GM13977 (cell line): ENCODE data around the gene MCM9.
A peak's percentile ranks its signal among the peaks of the same experiment; 100 is the strongest.

ENCODE experiments used
- DNase-seq: peaks from one replicate; pipeline ENCODE4 v3.0.0; 2012; ENCODE audit warnings: low spot score
- in situ Hi-C: fragments of 300-500 bp; cut with MboI; formaldehyde crosslinking; loops from one replicate; pipeline ENCODE4 v1.12.0; 2022; ENCODE audit warnings: low sequenced_read_pairs, low pct_unique_long_range_greater_than_20kb, mixed read lengths, inconsistent platforms; ENCODE audit not compliant: unreplicated experiment
- TF ChIP-seq, protein P1 (sequence below): IDR thresholded peaks from 2 replicates; pipeline ENCODE4 v1.5.1; 2012; ENCODE audit warnings: mild to moderate bottlenecking, control low read depth; ENCODE audit not compliant: insufficient read depth; ENCODE audit errors: extremely low read depth, missing control alignments

Gene MCM9

DNA sequence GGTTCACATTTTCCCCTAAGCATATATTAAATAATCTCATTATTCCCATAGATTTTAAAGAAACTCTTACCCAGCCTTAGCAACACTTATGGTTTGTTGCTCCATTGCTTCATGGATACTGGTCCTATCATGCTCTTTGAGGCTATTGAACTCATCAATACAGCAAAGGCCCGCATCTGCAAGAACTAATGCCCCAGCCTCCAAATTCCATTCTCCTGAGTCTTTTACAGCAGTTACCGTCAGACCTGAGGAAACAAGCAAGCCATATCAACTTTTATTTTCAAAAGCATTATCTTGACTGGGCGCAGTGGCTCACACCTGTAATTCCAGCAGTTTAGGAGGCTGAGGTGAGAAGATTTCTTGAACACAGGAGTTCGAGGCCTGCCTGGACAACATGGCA, 78.7 kb downstream of the MCM9 start:
- in situ Hi-C loops, result no loop called here
- TF ChIP-seq, protein P1, sequence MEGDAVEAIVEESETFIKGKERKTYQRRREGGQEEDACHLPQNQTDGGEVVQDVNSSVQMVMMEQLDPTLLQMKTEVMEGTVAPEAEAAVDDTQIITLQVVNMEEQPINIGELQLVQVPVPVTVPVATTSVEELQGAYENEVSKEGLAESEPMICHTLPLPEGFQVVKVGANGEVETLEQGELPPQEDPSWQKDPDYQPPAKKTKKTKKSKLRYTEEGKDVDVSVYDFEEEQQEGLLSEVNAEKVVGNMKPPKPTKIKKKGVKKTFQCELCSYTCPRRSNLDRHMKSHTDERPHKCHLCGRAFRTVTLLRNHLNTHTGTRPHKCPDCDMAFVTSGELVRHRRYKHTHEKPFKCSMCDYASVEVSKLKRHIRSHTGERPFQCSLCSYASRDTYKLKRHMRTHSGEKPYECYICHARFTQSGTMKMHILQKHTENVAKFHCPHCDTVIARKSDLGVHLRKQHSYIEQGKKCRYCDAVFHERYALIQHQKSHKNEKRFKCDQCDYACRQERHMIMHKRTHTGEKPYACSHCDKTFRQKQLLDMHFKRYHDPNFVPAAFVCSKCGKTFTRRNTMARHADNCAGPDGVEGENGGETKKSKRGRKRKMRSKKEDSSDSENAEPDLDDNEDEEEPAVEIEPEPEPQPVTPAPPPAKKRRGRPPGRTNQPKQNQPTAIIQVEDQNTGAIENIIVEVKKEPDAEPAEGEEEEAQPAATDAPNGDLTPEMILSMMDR, result no peak
- DNase-seq, result no peak

DNA sequence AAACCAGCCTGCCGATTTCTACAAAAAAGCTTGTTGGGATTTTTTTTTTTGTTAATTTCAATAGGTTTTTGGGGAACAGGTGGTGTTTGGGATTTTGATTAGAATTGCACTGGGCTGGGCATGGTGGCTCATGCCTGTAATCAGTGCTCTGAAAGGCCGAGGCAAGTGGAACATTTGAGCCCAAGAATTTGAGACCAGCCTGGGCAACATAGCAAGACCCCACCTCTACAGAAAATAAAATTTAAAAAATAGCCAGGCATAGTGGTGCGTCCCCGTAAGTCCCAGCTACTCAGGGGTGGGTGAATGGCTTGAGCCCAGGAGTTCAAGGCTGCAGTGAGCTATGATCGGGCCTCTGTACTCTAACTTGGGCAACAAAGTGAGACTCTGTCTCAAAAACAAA, 81.6 kb downstream of the MCM9 start:
- in situ Hi-C loops, result no loop called here
- DNase-seq, result no peak
- TF ChIP-seq, protein P1, result no peak

DNA sequence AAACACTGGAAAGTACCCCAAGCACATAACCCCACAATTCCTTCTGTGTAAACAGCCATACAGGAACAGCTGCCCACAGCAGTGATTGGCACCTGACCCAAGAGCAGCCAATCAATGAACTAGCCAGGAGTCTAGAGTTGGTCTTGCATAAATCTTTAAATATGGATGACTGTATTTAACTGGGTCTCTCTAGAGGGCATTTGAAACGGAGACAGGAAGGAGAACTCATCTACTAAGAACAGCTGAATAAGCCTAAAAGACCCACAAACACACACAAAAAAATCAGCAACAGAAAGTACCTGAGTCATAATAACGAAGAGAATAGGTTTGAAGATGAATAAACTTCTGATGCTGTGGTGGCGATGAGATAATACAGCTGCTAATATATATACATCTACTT, 90.0 kb downstream of the MCM9 start:
- DNase-seq, result peak; percentile 34
- in situ Hi-C loops, result no loop called here
- TF ChIP-seq, protein P1, result no peak

DNA sequence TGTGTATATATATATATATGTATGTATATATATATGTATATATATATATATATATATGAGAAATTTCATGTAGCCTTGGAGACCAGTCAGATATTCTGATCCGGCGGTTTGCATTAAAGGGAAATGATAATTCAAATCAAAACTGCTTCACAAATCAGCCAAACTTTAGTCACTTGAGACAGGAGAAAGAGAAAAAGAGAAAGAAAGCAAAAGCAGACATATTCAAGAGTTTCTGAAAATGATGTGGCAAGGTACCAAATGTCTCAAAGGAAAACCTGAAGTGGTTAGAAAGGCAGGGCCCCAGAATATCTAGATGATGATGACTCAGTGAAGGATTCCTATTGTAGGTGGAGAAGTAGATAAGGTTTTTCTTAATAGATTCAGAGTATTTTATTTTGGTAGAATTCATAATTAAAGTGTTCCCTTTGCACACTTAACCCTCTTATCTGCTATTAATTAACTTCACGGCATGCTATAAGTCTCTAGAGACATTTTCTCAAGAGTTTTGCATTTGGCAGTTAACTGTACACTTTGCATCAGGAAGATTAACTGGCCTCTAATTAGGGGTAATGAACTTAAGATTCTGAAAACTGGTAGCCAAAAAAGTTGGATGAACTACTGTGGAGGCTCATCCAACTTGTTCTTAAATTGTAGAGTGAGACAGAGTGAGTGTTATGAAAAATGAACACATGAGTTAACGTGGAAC, 91.1 kb downstream of the MCM9 start:
- peak; percentile 47 for DNase-seq
- TF ChIP-seq, protein P1, result no peak
- in situ Hi-C loops, result no loop called here

DNA sequence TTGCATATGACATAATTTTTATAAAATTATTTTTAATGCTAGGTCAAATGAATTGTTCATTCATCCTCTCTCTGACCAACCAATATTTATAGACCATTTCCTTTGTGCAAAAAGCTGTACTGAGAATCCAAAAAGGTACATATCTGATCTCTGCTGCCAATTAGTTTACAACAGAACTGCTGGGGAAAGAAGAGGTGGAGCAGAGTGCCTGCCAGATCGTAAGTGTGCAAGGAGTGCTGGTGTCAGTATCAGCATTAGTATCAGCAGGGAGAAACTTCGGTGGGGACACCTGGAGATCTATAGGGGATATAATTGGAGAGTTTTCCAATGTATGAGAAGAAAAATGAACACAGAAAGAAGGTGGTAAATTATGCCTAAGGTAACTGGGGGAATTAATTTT, 104.3 kb downstream of the MCM9 start:
- in situ Hi-C loops, result no loop called here
- TF ChIP-seq, protein P1, result no peak
- DNase-seq, result no peak

DNA sequence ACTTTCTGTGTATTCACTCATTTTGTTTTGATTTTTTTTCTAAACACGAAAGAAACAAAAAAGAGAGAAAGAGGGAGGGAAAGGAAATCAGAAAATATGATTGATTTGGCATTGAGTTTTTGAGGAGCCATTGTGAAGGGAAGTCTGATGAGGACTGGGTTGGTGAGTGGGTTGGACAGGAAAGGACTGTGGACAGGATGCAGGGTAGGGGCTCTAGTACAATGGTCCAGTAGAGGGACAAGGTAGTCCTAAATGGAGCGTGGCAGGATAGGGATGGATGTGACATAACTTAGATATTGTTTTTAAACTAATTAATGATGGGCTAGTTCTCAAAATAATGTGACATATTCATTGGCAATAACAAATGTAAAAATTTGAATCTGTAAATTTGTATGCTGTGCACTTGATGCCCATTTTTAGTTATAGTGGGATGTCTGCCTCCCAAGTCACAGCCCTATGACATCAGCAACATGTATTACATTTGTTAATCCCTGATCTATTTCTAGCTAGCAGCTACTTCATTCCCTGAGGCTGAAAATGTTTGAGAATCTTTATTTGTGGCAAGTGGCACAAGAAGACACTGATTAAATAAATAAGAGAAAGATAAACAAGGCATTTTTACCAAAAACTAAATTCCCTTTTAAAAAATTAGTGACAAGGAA, 105.0 kb downstream of the MCM9 start:
- DNase-seq, result no peak
- in situ Hi-C loops, result no loop called here
- TF ChIP-seq, protein P1, result no peak
